ENCODE results near the gene ASPRV1. TPM values are rescaled to one million over a fixed set of nuclear protein-coding genes. Genes with fewer than 3 reads are reported as not detected.
A peak's percentile ranks its signal among the peaks of the same experiment; 100 is the strongest.
"Not testable (repeated sequence)": the region's sequence is repeated elsewhere in the genome, so short reads cannot be mapped to it uniquely, and the experiment has no call there.

The ASPRV1 gene
- polyA plus RNA-seq, 3 donors: 0.25 to 0.52 (median 0.27) TPM

GRCh38 chr2:70003093-70003830 is 41.8 kb upstream of the ASPRV1 start:
- no peaks in the 10 kb centered on the region for H3K9me3 ChIP-seq (replicated peaks in 1 of 2; ENCODE audit: control insufficient read depth in 1 of 2, insufficient read depth in 1 of 2, low read length in 2 of 2)
- H3K27me3 Mint-ChIP-seq (ENCODE audit: low read depth in 3 of 3): peaks cover 0 to 4% (median 0%) of the 10 kb centered on the region in 3 donors
- peak overlapping the region in 1 of 2 donors; percentile 52 for H3K27ac ChIP-seq (ENCODE audit: low read depth in 1 of 2, low read length in 2 of 2)
- no peak overlapping the region for H3K9ac ChIP-seq (ENCODE audit: insufficient read depth, low read length, poor library complexity, severe bottlenecking)
- peak overlapping the region; percentile 31 for H2AFZ ChIP-seq (ENCODE audit: insufficient read depth, low read depth, low read length, poor library complexity, severe bottlenecking)
- H3K27ac Mint-ChIP-seq: peak overlapping the region in 6 of 7 donors; percentile 19 to 87 (median 74)
- H3K27me3 ChIP-seq (ENCODE audit: control insufficient read depth in 2 of 2, insufficient read depth in 2 of 2, low read length in 2 of 2): no peaks in the 10 kb centered on the region
- H3K9me3 Mint-ChIP-seq: peaks cover 0 to 1% (median 0%) of the 10 kb centered on the region in 7 donors
- peaks cover 4 to 6% of the 10 kb centered on the region in 2 donors for H3K36me3 Mint-ChIP-seq
- WGBS (ENCODE audit: insufficient coverage): 94% methylated on average over 6 of the region's 6 CpGs
- no peaks in the 10 kb centered on the region for H4K20me1 ChIP-seq (ENCODE audit: insufficient read depth, low read length)
- H3K4me1 Mint-ChIP-seq: peaks cover 14% of the 10 kb centered on the region
- DNase-seq: no peak
- H3K4me3 Mint-ChIP-seq: no peak overlapping the region
- no peak overlapping the region for H3K4me2 ChIP-seq (replicated peaks; ENCODE audit: extremely low read depth, low read length, poor library complexity, severe bottlenecking)
- H3K4me3 ChIP-seq (replicated peaks in 1 of 3; ENCODE audit: low read depth in 2 of 3, low read length in 3 of 3): no peak overlapping the region
- peaks cover 14% of the 10 kb centered on the region in 2 donors for H3K4me1 ChIP-seq (ENCODE audit: control insufficient read depth in 1 of 2, insufficient read depth in 2 of 2, low read length in 2 of 2)
- H3K36me3 ChIP-seq (replicated peaks in 1 of 2; ENCODE audit: control insufficient read depth in 1 of 2, insufficient read depth in 2 of 2, low read length in 2 of 2): no peaks in the 10 kb centered on the region
- no peaks in the 10 kb centered on the region for H3K79me2 ChIP-seq (ENCODE audit: insufficient read depth, low read length)
- intact Hi-C loops (cut with micrococcal nuclease): no loop called here
- no peak for TF ChIP-seq CTCF (IDR thresholded peaks at IDR 0.05)

GRCh38 chr2:70002241-70002899 is 40.9 kb upstream of the ASPRV1 start:
- WGBS (ENCODE audit: insufficient coverage): 14% methylated on average over 1 of the region's 2 CpGs
- H2AFZ ChIP-seq (ENCODE audit: insufficient read depth, low read depth, low read length, poor library complexity, severe bottlenecking): peak overlapping the region; percentile 31
- H3K9ac ChIP-seq (ENCODE audit: insufficient read depth, low read length, poor library complexity, severe bottlenecking): no peak overlapping the region
- peak overlapping the region; percentile 41 to 87 (median 80) for H3K27ac Mint-ChIP-seq
- peak overlapping the region in 1 of 2 donors; percentile 52 for H3K27ac ChIP-seq (ENCODE audit: low read depth in 1 of 2, low read length in 2 of 2)
- TF ChIP-seq CTCF (IDR thresholded peaks at IDR 0.05): no peak
- no peaks in the 10 kb centered on the region for H4K20me1 ChIP-seq (ENCODE audit: insufficient read depth, low read length)
- no peak overlapping the region for H3K4me3 ChIP-seq (replicated peaks in 1 of 3; ENCODE audit: low read depth in 2 of 3, low read length in 3 of 3)
- H3K4me1 ChIP-seq (ENCODE audit: control insufficient read depth in 1 of 2, insufficient read depth in 2 of 2, low read length in 2 of 2): peaks cover 17 to 18% of the 10 kb centered on the region in 2 donors
- no peak overlapping the region for H3K4me3 Mint-ChIP-seq
- DNase-seq: peak; percentile 55 to 74 (median 70)
- peaks cover 0 to 4% (median 0%) of the 10 kb centered on the region in 3 donors for H3K27me3 Mint-ChIP-seq (ENCODE audit: low read depth in 3 of 3)
- H3K4me2 ChIP-seq (replicated peaks; ENCODE audit: extremely low read depth, low read length, poor library complexity, severe bottlenecking): no peak overlapping the region
- peaks cover 4 to 6% of the 10 kb centered on the region in 2 donors for H3K36me3 Mint-ChIP-seq
- no peaks in the 10 kb centered on the region for H3K27me3 ChIP-seq (ENCODE audit: control insufficient read depth in 2 of 2, insufficient read depth in 2 of 2, low read length in 2 of 2)
- H3K36me3 ChIP-seq (replicated peaks in 1 of 2; ENCODE audit: control insufficient read depth in 1 of 2, insufficient read depth in 2 of 2, low read length in 2 of 2): no peaks in the 10 kb centered on the region
- H3K9me3 ChIP-seq (replicated peaks in 1 of 2; ENCODE audit: control insufficient read depth in 1 of 2, insufficient read depth in 1 of 2, low read length in 2 of 2): no peaks in the 10 kb centered on the region
- intact Hi-C loops (cut with micrococcal nuclease): no loop called here
- H3K9me3 Mint-ChIP-seq: peaks cover 0 to 1% (median 0%) of the 10 kb centered on the region in 7 donors
- peaks cover 20% of the 10 kb centered on the region for H3K4me1 Mint-ChIP-seq
- no peaks in the 10 kb centered on the region for H3K79me2 ChIP-seq (ENCODE audit: insufficient read depth, low read length)

- H3K9me3 Mint-ChIP-seq; H3K4me3 ChIP-seq (replicated peaks in 1 of 3; ENCODE audit: low read depth in 2 of 3, low read length in 3 of 3); intact Hi-C loops (cut with micrococcal nuclease); H3K4me3 Mint-ChIP-seq; H3K27ac ChIP-seq (ENCODE audit: low read depth in 1 of 2, low read length in 2 of 2); H4K20me1 ChIP-seq (ENCODE audit: insufficient read depth, low read length); H3K9me3 ChIP-seq (replicated peaks in 1 of 2; ENCODE audit: control insufficient read depth in 1 of 2, insufficient read depth in 1 of 2, low read length in 2 of 2); H3K27me3 ChIP-seq (ENCODE audit: control insufficient read depth in 2 of 2, insufficient read depth in 2 of 2, low read length in 2 of 2); H3K36me3 ChIP-seq (replicated peaks in 1 of 2; ENCODE audit: control insufficient read depth in 1 of 2, insufficient read depth in 2 of 2, low read length in 2 of 2); H3K9ac ChIP-seq (ENCODE audit: insufficient read depth, low read length, poor library complexity, severe bottlenecking); H3K27me3 Mint-ChIP-seq (ENCODE audit: low read depth in 3 of 3); H3K79me2 ChIP-seq (ENCODE audit: insufficient read depth, low read length); H3K4me2 ChIP-seq (replicated peaks; ENCODE audit: extremely low read depth, low read length, poor library complexity, severe bottlenecking); DNase-seq; H2AFZ ChIP-seq (ENCODE audit: insufficient read depth, low read depth, low read length, poor library complexity, severe bottlenecking); H3K27ac Mint-ChIP-seq: not testable (repeated sequence)
- H3K4me1 ChIP-seq (ENCODE audit: control insufficient read depth in 1 of 2, insufficient read depth in 2 of 2, low read length in 2 of 2): peaks cover 22 to 25% of the 10 kb centered on the region in 2 donors
- WGBS (ENCODE audit: insufficient coverage): no CpG with 5 or more reads among the region's 6 CpGs
- peaks cover 29% of the 10 kb centered on the region for H3K4me1 Mint-ChIP-seq
- peaks cover 9 to 13% of the 10 kb centered on the region in 2 donors for H3K36me3 Mint-ChIP-seq
These were observed 39.1 kb upstream of the ASPRV1 start for GRCh38 chr2:70000529-70000928.

Measured in CD14-positive monocyte (primary cell).